Neural cell (in vitro differentiated cells): Measurements from ENCODE around the gene AFDN.

ENCODE experiments used
- CTCF ChIP-seq: fragments of 450-650 bp; IDR thresholded peaks from 2 replicates; pipeline ENCODE4 v1.5.1; 2014; ENCODE audit warnings: antibody characterized with exemption, mild to moderate bottlenecking, moderate library complexity; ENCODE audit not compliant: poor library complexity, severe bottlenecking
- REST ChIP-seq: IDR thresholded peaks from 2 replicates; pipeline ENCODE4 v1.6.1; 2012; ENCODE audit warnings: borderline replicate concordance
- TAF1 ChIP-seq: IDR thresholded peaks from 2 replicates; pipeline ENCODE4 v1.6.1; 2012; ENCODE audit warnings: low read depth

- TF ChIP-seq CTCF (no peak), TAF1 (no peak), REST (no peak)
These were observed 119.9 kb downstream of the AFDN start for GRCh38 chr6:167946604-167947003.
